Neural progenitor cell (in vitro differentiated cells): ENCODE data around the gene CTNNAL1. TPM values are rescaled to one million over a fixed set of nuclear protein-coding genes. Genes with fewer than 3 reads are reported as not detected.
"Not testable (repeated sequence)": the region's sequence is repeated elsewhere in the genome, so short reads cannot be mapped to it uniquely, and the experiment has no call there.

Experiments
- DNase-seq: peaks from one replicate; pipeline ENCODE4 v3.0.0-alpha.2; 2016; ENCODE audit warnings: low spot score
- H2AFZ ChIP-seq: fragments of 200-600 bp; sonication (generic); replicated peaks from 2 replicates; pipeline ENCODE4 v1.6.1; 2016; ENCODE audit warnings: antibody characterized with exemption
- H3F3A ChIP-seq: fragments of 200-600 bp; sonication (generic); 2 replicates; pipeline ENCODE4 v1.6.1; 2016; ENCODE audit warnings: antibody characterized with exemption, low read depth
- H3K27ac ChIP-seq: fragments of 200-600 bp; sonication (generic); 2 replicates; pipeline ENCODE4 v1.5.1; 2016; ENCODE audit warnings: mild to moderate bottlenecking
- H3K27me3 ChIP-seq: fragments of 200-600 bp; sonication (generic); 2 replicates; pipeline ENCODE4 v1.6.1; 2016; ENCODE audit warnings: mild to moderate bottlenecking, moderate library complexity
- H3K36me3 ChIP-seq: fragments of 200-600 bp; sonication (generic); 2 replicates; pipeline ENCODE4 v1.5.1; 2016
- H3K4me1 ChIP-seq: fragments of 200-600 bp; sonication (generic); 2 replicates; pipeline ENCODE4 v1.6.1; 2016; ENCODE audit warnings: mixed run types
- H3K4me2 ChIP-seq: fragments of 200-600 bp; sonication (generic); 2 replicates; pipeline ENCODE4 v1.6.1; 2016
- H3K4me3 ChIP-seq: fragments of 200-600 bp; sonication (generic); 2 replicates; pipeline ENCODE4 v1.5.1; 2016
- H3K79me2 ChIP-seq: fragments of 200-600 bp; sonication (generic); 2 replicates; pipeline ENCODE4 v1.6.1; 2016; ENCODE audit warnings: low read depth
- H3K9ac ChIP-seq: fragments of 200-600 bp; sonication (generic); 2 replicates; pipeline ENCODE4 v1.6.1; 2016
- H3K9me3 ChIP-seq: fragments of 200-600 bp; sonication (generic); 2 replicates; pipeline ENCODE4 v1.5.1; 2016; ENCODE audit warnings: low read depth
- H4K20me1 ChIP-seq: fragments of 200-600 bp; sonication (generic); 2 replicates; pipeline ENCODE4 v1.6.1; 2016; ENCODE audit warnings: low read depth
- H3K27ac Mint-ChIP-seq: 3 replicates; pipeline ENCODE4 v1.8.0; 2021; ENCODE audit warnings: mixed read lengths
- H3K27me3 Mint-ChIP-seq: 2 replicates; pipeline ENCODE4 v1.8.0; 2022; ENCODE audit warnings: low read depth, mild to moderate bottlenecking, inconsistent platforms, moderate library complexity, mixed read lengths; ENCODE audit not compliant: insufficient read depth
- H3K36me3 Mint-ChIP-seq: 3 replicates; pipeline ENCODE4 v1.8.0; 2021; ENCODE audit warnings: mixed read lengths
- H3K4me1 Mint-ChIP-seq: 3 replicates; pipeline ENCODE4 v1.8.0; 2021; ENCODE audit warnings: mixed read lengths
- H3K4me3 Mint-ChIP-seq: 3 replicates; pipeline ENCODE4 v1.8.0; 2021; ENCODE audit warnings: mild to moderate bottlenecking, moderate library complexity, mixed read lengths
- H3K9me3 Mint-ChIP-seq: 3 replicates; pipeline ENCODE4 v1.8.0; 2020; ENCODE audit warnings: mixed read lengths
- CTCF ChIP-seq: fragments of 200-600 bp; sonication (generic); IDR thresholded peaks from 2 replicates; pipeline ENCODE4 v1.5.1; 2017; ENCODE audit warnings: antibody characterized with exemption, mild to moderate bottlenecking
- EZH2 ChIP-seq: fragments of 200-600 bp; sonication (generic); IDR thresholded peaks from 2 replicates; pipeline ENCODE4 v1.6.1; 2017; ENCODE audit warnings: antibody characterized with exemption, mild to moderate bottlenecking, moderate library complexity
- EZH2phosphoT487 ChIP-seq: fragments of 200-600 bp; sonication (generic); IDR thresholded peaks from 2 replicates; pipeline ENCODE4 v1.6.1; 2017; ENCODE audit warnings: antibody characterized with exemption
- total RNA-seq: library from RNA; depleted of rRNA; stranded (reverse); fragments of >200 nt; gene quantifications from 2 replicates; pipeline ENCODE4 v1.2.3, GENCODE V29; 2015; ENCODE audit warnings: low replicate concordance

Gene CTNNAL1
- total RNA-seq, 1 donor from 2014 or later: 156 TPM

- H3K4me1 Mint-ChIP-seq: no peaks in the 10 kb centered on the region
- H3K4me3 ChIP-seq: no peak overlapping the region
- H3K9me3 ChIP-seq: no peaks in the 10 kb centered on the region
- H3F3A ChIP-seq: no peaks in the 10 kb centered on the region
- no peaks in the 10 kb centered on the region for H3K36me3 ChIP-seq
- no peak overlapping the region for H2AFZ ChIP-seq
- H3K9ac ChIP-seq: no peak overlapping the region
- no peak overlapping the region for H3K27ac ChIP-seq
- H3K27me3 Mint-ChIP-seq: no peaks in the 10 kb centered on the region
- H3K9me3 Mint-ChIP-seq: no peaks in the 10 kb centered on the region
- no peak for DNase-seq
- TF ChIP-seq CTCF (no peak), EZH2phosphoT487 (no peak), EZH2 (no peak)
- no peaks in the 10 kb centered on the region for H4K20me1 ChIP-seq
- no peaks in the 10 kb centered on the region for H3K4me1 ChIP-seq
- H3K79me2 ChIP-seq: no peaks in the 10 kb centered on the region
- H3K4me2 ChIP-seq: no peak overlapping the region
- no peaks in the 10 kb centered on the region for H3K27me3 ChIP-seq
- peaks cover 22% of the 10 kb centered on the region for H3K36me3 Mint-ChIP-seq
- no peak overlapping the region for H3K27ac Mint-ChIP-seq
- H3K4me3 Mint-ChIP-seq: no peak overlapping the region
Measured at GRCh38 chr9:108904161-108904560, 109.1 kb downstream of the CTNNAL1 start.

- H3K27me3 Mint-ChIP-seq: no peaks in the 10 kb centered on the region
- no peaks in the 10 kb centered on the region for H4K20me1 ChIP-seq
- peaks cover 20% of the 10 kb centered on the region for H3K36me3 Mint-ChIP-seq
- no peak overlapping the region for H3K27ac ChIP-seq
- no peaks in the 10 kb centered on the region for H3K27me3 ChIP-seq
- H3K4me2 ChIP-seq: no peak overlapping the region
- no peak overlapping the region for H2AFZ ChIP-seq
- no peak overlapping the region for H3K4me3 ChIP-seq
- H3F3A ChIP-seq: no peaks in the 10 kb centered on the region
- H3K4me3 Mint-ChIP-seq: no peak overlapping the region
- H3K79me2 ChIP-seq: no peaks in the 10 kb centered on the region
- peaks cover 3% of the 10 kb centered on the region for H3K36me3 ChIP-seq
- no peak overlapping the region for H3K27ac Mint-ChIP-seq
- H3K9ac ChIP-seq: no peak overlapping the region
- H3K9me3 Mint-ChIP-seq: no peaks in the 10 kb centered on the region
- no peaks in the 10 kb centered on the region for H3K4me1 ChIP-seq
- DNase-seq: no peak
- TF ChIP-seq EZH2phosphoT487 (no peak), CTCF (no peak), EZH2 (no peak)
- H3K9me3 ChIP-seq: no peaks in the 10 kb centered on the region
- H3K4me1 Mint-ChIP-seq: no peaks in the 10 kb centered on the region
Measured at GRCh38 chr9:108903420-108904103, 109.7 kb downstream of the CTNNAL1 start.

- H3K9ac ChIP-seq: no peak overlapping the region
- Mint-ChIP-seq H3K9me3 (no peaks in the 10 kb centered on the region), H3K27ac (no peak overlapping the region), H3K36me3 (peaks cover 31% of the 10 kb centered on the region), H3K27me3 (no peaks in the 10 kb centered on the region), H3K4me1 (no peaks in the 10 kb centered on the region), H3K4me3 (no peak overlapping the region)
- no peaks in the 10 kb centered on the region for H3K9me3 ChIP-seq
- H3K4me1 ChIP-seq: no peaks in the 10 kb centered on the region
- TF ChIP-seq EZH2 (no peak), CTCF (no peak), EZH2phosphoT487 (no peak)
- H3K27me3 ChIP-seq: no peaks in the 10 kb centered on the region
- no peaks in the 10 kb centered on the region for H3K79me2 ChIP-seq
- peaks cover 9% of the 10 kb centered on the region for H3K36me3 ChIP-seq
- no peak for DNase-seq
- H3F3A ChIP-seq: no peaks in the 10 kb centered on the region
- H3K4me3 ChIP-seq: no peak overlapping the region
- no peak overlapping the region for H2AFZ ChIP-seq
- no peak overlapping the region for H3K4me2 ChIP-seq
- no peak overlapping the region for H3K27ac ChIP-seq
- H4K20me1 ChIP-seq: no peaks in the 10 kb centered on the region
Measured at GRCh38 chr9:108900176-108900575, 113.1 kb downstream of the CTNNAL1 start.

- not testable (repeated sequence) for H3K36me3 ChIP-seq, H3K79me2 ChIP-seq
- peaks cover 32% of the 10 kb centered on the region for H3K36me3 Mint-ChIP-seq
Measured at GRCh38 chr9:108899023-108899695, 114.1 kb downstream of the CTNNAL1 start.

More at GRCh38 chr9:108899023-108899695, 114.1 kb downstream of the CTNNAL1 start:
- H3K27ac Mint-ChIP-seq, H3K9ac ChIP-seq, H3K27me3 Mint-ChIP-seq, H3K9me3 Mint-ChIP-seq, DNase-seq, H3K4me1 Mint-ChIP-seq, H3K27me3 ChIP-seq, H3K4me3 ChIP-seq, H3K27ac ChIP-seq, H4K20me1 ChIP-seq, H3K9me3 ChIP-seq, H3K4me1 ChIP-seq, H3K4me2 ChIP-seq, H3K4me3 Mint-ChIP-seq, H3F3A ChIP-seq, H2AFZ ChIP-seq: not testable (repeated sequence)
